ENCODE measurements around the gene MAP3K14. TPM values are rescaled to one million over a fixed set of nuclear protein-coding genes. Genes with fewer than 3 reads are reported as not detected.

MAP3K14 gene
- total and polyA plus RNA-seq, 10 of the 15 experiments (the other 5 are each of a cell fraction or from before 2014, with no cell fraction given), result 2.1 to 33.3 (median 19.7) TPM

DNA sequence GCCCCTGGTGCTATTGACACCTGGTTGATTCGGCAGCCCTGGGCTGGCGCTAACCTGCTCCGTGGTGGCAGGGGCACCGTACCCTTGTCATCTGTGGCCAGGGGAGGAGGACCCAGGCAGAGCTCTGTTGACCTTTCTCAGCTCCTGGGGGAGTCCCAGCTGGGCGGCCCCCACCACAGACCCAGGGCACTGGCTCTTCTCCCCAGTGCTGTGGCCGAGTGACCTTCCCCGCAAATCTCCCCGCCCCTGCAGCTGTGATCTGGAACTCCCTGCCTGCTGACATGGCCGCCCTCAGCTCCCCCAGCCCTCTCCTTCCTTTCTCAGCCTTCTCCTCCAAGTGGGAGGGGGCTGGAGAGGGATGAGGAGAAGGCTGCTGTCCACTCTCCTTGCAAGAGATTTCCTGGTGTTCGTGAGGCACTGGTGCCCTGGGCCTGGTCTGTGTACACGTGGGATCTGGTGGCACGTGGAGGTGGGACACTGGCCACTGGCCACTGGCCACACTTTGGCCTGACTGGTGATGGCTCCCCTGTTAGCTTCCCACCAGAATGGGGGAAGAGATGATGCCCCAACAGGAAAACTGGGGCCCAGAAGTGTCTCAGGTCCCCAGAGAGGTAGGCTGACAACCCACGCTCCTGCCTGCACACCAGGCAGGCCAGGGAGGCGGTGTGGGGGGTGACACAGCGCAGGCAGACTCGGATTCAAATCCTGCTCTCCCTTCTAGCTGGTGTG is 87.0 kb downstream of the MAP3K14 start (continued):
- TF ChIP-seq, protein P1, sequence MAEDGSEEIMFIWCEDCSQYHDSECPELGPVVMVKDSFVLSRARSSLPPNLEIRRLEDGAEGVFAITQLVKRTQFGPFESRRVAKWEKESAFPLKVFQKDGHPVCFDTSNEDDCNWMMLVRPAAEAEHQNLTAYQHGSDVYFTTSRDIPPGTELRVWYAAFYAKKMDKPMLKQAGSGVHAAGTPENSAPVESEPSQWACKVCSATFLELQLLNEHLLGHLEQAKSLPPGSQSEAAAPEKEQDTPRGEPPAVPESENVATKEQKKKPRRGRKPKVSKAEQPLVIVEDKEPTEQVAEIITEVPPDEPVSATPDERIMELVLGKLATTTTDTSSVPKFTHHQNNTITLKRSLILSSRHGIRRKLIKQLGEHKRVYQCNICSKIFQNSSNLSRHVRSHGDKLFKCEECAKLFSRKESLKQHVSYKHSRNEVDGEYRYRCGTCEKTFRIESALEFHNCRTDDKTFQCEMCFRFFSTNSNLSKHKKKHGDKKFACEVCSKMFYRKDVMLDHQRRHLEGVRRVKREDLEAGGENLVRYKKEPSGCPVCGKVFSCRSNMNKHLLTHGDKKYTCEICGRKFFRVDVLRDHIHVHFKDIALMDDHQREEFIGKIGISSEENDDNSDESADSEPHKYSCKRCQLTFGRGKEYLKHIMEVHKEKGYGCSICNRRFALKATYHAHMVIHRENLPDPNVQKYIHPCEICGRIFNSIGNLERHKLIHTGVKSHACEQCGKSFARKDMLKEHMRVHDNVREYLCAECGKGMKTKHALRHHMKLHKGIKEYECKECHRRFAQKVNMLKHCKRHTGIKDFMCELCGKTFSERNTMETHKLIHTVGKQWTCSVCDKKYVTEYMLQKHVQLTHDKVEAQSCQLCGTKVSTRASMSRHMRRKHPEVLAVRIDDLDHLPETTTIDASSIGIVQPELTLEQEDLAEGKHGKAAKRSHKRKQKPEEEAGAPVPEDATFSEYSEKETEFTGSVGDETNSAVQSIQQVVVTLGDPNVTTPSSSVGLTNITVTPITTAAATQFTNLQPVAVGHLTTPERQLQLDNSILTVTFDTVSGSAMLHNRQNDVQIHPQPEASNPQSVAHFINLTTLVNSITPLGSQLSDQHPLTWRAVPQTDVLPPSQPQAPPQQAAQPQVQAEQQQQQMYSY (CRISPR knock-in tag; IDR thresholded peaks at IDR 0.05), result no peak
- TF ChIP-seq KAT2A (conservative IDR thresholded peaks at IDR 0.05; ENCODE audit: control insufficient read depth, low read depth, low read length), result no peak
- TF ChIP-seq CEBPB (IDR thresholded peaks at IDR 0.05; ENCODE audit: borderline replicate concordance in 1 of 2, low read depth in 2 of 2, low read length in 2 of 2), result no peak
- TF ChIP-seq YBX1 (IDR thresholded peaks at IDR 0.05), result no peak
- no peak for TF ChIP-seq MXI1 (IDR thresholded peaks at IDR 0.05; ENCODE audit: low read depth, low read length)
- TF ChIP-seq, protein P2, sequence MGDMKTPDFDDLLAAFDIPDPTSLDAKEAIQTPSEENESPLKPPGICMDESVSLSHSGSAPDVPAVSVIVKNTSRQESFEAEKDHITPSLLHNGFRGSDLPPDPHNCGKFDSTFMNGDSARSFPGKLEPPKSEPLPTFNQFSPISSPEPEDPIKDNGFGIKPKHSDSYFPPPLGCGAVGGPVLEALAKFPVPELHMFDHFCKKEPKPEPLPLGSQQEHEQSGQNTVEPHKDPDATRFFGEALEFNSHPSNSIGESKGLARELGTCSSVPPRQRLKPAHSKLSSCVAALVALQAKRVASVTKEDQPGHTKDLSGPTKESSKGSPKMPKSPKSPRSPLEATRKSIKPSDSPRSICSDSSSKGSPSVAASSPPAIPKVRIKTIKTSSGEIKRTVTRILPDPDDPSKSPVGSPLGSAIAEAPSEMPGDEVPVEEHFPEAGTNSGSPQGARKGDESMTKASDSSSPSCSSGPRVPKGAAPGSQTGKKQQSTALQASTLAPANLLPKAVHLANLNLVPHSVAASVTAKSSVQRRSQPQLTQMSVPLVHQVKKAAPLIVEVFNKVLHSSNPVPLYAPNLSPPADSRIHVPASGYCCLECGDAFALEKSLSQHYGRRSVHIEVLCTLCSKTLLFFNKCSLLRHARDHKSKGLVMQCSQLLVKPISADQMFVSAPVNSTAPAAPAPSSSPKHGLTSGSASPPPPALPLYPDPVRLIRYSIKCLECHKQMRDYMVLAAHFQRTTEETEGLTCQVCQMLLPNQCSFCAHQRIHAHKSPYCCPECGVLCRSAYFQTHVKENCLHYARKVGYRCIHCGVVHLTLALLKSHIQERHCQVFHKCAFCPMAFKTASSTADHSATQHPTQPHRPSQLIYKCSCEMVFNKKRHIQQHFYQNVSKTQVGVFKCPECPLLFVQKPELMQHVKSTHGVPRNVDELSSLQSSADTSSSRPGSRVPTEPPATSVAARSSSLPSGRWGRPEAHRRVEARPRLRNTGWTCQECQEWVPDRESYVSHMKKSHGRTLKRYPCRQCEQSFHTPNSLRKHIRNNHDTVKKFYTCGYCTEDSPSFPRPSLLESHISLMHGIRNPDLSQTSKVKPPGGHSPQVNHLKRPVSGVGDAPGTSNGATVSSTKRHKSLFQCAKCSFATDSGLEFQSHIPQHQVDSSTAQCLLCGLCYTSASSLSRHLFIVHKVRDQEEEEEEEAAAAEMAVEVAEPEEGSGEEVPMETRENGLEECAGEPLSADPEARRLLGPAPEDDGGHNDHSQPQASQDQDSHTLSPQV (IDR thresholded peaks at IDR 0.05), result no peak

Measured in GM12878 (cell line).